Stimulated activated CD8-positive, alpha-beta memory T cell treated with anti-CD3 and anti-CD28 coated beads, Interleukin-12 subunit alpha, Interleukin-12 subunit beta, amount 100 ng/mL, for 1 hour (primary cell): ENCODE data around the gene MGMT.
"Not testable (repeated sequence)": the region's sequence is repeated elsewhere in the genome, so short reads cannot be mapped to it uniquely, and the experiment has no call there.

ENCODE experiments used
- DNase-seq: peaks from one replicate; pipeline ENCODE4 v3.0.0-alpha.2; 2020; ENCODE audit warnings: low read depth

The MGMT gene

DNA sequence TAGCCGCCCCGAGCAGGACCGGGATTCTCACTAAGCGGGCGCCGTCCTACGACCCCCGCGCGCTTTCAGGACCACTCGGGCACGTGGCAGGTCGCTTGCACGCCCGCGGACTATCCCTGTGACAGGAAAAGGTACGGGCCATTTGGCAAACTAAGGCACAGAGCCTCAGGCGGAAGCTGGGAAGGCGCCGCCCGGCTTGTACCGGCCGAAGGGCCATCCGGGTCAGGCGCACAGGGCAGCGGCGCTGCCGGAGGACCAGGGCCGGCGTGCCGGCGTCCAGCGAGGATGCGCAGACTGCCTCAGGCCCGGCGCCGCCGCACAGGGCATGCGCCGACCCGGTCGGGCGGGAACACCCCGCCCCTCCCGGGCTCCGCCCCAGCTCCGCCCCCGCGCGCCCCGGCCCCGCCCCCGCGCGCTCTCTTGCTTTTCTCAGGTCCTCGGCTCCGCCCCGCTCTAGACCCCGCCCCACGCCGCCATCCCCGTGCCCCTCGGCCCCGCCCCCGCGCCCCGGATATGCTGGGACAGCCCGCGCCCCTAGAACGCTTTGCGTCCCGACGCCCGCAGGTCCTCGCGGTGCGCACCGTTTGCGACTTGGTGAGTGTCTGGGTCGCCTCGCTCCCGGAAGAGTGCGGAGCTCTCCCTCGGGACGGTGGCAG lies at the start of gene MGMT:
Gene MGMT (plus strand): TSS at position 539 of the 656 bp plus-strand sequence.
- DNase-seq = peak; percentile 98

DNA sequence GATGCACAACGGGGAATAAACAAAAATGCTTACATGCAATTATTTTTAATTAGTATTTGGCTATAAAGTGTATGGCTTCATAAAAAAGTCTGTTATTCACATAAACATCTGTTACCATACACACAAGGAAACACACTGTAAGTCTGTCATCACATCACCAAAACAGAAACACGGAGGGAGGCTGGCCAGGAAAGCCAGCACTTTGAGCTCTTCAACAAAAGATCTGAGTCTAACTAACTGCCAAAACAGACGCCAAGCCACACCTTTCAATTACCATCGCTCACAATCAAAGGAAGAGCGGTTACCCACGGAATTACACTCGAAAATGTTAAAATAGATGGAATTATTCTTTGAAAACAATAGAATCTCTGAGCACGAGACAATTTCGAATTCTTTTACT lies 49.2 kb upstream of the MGMT start:
- no peak for DNase-seq

DNA sequence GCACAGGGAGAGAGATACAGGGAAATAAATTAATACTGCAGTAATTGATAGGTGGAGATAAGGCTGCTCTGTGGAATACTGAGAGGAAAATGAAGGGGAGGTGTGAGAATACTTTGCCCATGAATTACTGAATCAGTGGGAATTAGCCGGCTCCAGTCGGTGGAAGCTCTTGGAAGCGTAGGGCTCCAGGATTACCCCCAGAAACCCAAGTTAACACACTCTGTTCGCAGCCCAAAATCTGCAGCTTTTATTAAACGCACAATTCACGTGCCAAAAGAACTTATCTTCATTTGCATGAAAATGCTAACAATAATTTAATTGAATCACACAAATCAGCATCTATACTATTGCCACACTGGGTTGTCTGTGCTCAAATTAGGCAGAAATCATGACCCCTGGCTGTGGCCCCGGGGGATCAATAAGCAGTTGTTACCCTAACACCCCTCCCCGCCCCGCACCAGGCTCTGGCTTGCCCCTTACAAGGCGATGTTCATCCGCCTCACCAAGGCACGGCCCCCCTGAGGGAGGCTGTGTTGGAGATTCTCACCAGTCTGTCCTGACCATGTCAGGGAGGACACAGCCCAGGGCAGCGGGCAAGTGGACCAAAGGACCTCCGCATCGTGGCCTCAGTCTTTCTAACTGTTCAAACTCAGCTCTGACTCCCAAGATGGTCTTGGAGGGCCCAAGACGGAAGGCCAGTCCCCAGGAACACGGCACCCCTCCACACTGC lies 48.4 kb upstream of the MGMT start:
- no peak for DNase-seq

DNA sequence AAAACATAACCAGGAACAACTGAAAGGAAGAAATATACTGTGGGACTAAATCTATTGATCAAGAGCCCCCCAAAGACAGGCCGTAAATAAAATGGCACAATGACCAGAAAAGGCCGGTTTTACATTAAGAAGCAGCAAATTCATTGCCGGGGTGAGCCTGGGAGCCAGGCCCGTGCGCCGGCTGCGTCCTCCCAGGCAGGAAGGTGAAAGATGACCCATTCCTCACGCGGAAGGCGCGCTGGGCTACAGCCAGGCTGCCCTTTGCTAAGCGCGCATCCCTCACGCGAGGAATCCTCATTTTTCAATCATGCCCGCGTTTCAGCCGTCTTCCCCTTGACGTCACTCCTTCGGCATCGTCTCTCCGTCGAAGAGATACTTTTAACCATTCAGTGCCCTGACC lies 47.6 kb upstream of the MGMT start:
- DNase-seq = no peak

DNA sequence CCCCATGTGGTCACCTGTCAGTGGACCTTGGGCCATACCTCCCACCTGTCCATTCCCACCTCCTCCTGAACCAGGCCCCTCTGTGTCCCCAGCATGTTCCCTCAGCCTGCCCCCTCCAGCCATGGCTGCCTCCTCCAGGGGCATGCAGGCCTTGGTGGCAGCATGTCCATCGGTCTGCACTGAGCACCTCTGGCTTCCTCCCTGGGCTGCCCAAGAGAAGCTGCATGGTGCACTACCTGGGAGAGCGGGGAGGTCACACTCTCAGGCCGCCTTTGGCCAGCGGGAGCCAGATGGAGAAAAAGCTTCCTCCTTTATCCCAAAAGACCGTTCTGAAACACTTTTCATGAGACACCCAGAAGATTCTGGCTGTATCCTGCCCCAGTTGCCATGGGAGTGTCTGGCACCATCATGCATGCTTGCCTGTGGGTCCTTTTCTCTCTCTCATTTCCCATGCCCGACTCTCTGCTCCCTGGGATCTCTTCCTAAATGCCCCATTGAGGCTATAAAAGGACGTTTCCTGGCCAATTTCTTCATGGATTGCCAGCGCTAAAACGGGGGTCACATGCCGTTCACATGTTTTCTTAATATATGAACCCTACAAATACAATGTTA lies 45.5 kb upstream of the MGMT start:
- no peak for DNase-seq

DNA sequence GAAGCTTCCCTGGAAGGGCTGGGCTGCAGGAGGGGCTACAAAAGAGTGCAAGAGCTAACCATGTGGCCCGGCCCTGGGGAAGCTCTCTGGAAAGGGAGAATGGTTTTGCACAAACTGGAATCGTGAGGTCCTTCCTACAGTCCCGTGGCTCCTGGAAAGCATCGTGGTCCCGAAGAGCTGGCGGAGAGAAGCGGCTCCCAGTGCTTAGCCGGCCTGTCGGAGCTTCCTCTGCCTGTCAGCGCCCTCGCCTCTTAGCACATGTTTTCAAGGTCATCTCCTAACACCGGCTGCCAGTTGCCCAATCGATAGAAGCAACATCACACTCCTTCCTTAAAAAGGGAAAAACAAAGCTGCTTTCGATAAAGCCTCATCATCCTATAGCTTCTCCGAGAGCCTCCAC lies 42.1 kb upstream of the MGMT start:
- DNase-seq = no peak

DNA sequence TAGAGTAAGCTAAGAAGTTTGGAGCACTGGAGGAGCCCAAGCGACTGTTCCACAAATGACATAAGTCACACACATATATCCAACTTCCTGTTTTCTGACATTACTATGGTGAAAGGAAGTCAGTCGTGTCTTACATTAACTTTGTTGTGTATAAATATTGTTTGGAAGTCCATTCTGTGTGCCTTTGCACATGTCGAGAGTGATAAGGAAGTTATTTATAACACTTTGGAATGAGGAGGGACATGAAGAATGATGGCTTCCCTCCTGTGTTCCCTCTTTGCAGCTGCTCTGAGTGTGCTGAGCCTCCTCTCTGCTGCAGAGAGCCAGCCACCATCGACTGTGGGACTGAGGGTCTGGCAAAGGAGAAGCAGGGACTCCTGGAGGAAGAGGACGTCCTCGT lies 40.4 kb upstream of the MGMT start:
- DNase-seq = no peak

DNA sequence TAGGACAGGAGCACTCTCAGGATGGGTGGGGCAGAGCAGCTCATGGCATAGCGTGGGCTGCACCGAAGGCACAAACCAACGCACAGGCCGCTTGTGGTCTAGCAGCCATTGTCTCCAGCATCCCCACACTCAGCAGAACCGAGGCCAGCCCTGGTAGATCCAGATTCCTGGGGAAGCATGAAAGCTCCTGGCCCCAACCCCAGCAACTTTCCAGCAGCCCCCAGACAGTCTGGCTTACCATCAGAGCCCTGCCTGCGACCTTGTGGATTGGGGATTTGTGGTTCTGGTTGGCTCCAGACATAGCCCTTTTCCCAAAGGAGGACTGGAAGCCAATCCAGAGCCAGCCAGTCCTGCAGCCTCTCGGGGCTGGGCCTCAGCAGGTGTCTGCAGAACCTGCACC lies 33.8 kb upstream of the MGMT start:
- no peak for DNase-seq

DNA sequence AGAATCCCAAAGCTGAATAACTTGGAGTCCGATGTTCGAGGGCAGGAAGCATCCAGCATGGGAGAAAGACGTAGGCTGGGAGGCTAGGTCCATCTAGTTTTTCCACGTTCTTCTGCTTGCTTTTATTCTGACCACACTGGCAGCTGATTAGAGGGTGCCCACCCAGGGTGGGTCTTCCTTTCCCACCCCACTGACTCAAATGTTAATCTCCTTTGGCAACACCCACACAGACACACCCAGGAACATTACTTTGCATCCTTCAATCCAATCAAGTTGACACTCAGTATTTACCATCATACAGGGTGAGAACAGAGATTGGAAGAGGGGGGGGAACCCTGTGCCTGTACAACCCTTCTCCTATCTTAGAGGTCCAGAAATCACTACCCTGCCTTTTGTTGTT lies 31.3 kb upstream of the MGMT start:
- DNase-seq = not testable (repeated sequence)

DNA sequence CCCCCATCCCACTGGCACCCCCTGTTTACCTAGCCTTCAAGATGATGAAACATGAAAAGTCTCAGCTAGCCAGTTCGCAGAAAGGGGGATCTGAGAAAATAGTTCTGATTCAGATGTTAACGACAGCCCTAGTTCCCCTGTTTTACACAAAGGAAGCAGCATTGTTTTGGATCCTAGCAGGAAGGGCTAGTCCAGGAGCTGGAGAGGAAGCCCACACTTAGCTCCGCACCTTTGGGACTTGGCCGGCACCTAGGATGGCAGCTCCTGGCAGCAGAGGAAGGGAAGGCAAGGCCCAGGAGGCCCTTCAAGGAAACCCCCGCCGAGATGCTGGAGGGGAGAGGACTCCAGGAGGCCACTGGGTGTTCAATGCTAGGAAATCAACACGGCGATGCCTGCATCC lies 29.0 kb upstream of the MGMT start:
- DNase-seq = no peak

DNA sequence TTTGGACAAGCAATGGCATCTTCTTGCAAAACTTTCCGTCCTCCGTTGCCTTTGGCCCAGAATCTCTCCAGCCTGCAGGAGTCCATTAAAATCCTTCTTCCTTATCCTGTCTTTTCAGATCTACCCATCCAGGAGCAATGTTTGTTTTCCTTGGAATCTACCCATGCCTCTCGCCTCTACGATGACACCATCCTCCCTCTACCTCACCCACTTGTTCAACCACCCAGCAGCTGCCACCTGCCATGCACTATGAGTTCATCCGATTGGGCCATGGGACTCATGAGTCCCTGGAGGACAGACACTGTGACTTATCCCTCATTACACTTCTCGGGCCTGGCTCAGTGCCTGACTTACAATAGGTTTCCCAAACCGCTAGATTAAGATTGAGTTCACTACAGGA lies 26.8 kb upstream of the MGMT start:
- DNase-seq = no peak

DNA sequence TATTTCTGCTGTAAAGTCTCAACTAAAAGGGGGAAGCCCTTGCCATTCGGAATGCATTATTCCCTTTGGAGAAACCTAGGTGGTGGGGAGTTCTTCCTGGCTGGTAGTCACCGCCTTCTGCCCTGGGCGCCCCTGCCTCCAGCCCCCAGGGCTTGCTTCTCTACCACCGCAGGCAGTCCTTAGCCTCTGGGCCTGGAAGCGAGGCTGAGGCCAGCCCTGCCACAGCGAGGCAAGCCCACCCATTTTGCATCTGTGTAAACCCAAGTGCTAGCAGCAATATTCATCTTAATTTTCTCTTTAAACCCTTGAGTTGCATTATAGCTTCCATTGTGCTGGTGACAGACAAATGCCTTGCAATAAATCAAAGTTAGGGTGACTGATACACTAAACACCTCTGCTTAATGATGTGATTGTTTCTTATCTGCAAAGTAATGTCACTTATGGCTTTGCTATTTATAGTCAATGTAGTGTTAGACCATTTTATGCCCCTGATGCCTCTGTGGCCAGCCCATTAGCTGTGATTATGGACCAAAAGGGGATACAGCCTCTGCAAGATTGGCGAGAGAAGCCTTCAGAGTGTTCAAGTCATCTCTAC lies 26.2 kb upstream of the MGMT start:
- no peak for DNase-seq

DNA sequence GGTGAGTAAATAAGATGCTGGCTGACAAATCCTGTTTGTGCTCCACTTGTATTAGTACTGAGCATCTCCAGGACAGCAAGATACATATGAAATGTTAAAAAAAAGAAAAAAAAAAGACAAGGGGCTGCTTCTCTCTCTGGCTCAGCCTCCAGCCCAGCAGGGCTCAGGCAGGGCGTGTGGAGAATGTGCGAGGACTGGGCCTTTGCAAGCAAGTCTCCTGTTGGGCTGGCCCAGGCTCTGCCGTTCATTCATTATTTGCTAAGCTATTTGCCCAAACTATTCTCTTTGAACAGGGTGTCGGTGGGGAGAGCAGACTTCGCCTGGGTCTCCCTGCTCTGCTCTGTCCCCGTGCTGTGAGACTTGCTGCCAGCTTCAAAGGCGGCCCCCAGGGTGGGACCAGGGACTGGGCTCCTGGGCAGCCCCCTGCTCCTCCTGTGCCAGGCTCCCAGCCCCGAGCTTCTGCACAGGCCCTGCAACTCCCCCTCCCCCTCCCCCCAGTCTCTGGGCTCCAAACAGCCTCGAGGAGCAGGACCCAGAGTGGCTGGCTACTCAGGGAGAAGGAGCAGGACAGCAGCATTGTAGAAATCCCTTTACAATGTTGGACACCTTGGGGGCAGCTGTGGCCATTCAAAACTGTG lies 25.6 kb upstream of the MGMT start:
- DNase-seq = no peak

DNA sequence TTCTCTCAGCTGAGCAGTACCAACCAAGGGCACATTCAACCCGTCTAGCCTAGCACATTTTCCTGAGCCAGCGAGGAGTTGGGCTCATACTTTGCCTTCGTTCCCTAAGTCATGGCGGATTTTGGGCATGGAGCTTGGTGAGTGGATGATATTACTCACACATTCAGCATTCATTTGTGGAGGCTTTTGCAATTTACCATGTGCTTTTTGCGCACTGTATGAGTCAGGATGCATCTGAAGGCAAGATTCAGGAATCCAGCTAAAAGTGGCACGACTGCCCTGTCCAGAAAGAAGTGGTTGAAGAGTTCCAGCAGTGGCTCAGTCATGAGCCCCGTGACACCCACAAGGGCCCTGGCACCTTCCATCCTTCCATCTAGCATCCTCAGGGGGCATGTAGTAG lies 24.2 kb upstream of the MGMT start:
- DNase-seq = no peak

DNA sequence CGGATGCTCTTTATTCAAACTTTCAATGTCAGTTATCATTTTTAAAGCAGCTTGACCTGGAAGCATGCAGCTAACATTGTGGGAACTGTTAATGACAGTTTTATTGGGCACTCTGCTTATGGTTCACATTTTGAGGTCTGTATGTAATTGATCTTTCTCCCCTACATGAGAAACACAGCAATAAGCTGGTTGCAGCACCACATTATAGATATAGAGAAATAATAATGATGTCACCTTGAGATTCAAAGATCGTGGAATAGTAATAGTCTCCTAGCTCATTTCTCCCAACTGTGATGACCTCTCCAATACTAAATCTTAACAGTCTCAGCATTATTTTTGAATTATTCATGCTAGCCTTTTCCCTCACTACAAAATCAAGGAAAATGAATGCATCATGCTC lies 22.7 kb upstream of the MGMT start:
- DNase-seq = no peak

DNA sequence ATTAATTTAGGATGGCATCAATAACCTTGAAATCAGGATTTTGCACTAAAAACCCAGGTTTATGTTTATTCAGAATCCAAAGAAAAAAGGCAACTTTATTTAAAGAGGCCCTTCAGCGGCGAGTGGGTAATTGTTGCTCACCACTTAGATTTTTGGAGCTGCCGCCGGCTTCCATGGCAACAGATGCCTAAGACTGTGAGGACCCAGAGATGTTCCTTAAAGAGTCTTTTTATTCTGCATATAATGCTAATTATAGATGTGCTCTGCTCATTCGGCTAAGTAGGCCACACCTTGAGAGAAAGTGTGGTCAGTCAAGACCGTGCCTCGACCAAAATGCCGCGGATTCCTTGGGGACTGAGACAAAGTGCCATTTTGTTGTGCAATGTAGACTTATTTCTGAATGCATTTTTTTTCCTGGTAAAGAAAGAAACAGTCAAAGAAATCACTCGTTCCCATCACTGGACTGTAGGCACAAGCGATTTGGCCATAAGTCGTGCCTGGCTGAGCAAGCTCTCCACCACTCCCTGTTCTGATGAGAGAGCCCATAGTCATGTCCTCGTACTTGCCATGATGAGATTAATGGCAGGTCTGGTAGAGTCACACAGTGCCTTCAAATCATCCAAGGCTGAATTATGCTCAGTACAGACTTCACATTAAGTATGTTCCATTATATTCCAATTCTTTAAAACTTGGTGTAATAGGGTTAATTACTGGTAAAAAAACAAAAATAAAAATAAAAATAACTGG lies 21.4 kb upstream of the MGMT start:
- DNase-seq = no peak

DNA sequence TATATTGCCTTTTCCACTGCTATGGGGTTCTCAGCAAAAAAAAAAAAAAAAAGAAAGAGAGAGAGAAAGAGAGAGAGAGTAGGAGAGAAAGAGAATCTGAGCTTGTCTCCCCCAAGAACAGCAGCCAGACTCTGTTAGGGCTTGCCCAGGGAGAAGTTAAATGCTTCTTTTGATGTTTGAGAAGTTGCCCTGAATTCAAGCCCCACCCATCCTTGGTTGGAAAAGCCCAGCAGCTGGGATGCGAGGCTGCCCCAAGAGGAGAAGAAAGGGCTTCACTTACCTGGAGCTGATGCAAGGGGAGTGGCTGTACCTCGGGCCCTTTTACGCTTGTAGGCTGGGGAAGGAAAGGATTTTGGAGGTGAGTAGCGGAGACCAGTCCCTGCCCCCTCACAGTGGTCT lies 20.9 kb upstream of the MGMT start:
- DNase-seq = no peak

DNA sequence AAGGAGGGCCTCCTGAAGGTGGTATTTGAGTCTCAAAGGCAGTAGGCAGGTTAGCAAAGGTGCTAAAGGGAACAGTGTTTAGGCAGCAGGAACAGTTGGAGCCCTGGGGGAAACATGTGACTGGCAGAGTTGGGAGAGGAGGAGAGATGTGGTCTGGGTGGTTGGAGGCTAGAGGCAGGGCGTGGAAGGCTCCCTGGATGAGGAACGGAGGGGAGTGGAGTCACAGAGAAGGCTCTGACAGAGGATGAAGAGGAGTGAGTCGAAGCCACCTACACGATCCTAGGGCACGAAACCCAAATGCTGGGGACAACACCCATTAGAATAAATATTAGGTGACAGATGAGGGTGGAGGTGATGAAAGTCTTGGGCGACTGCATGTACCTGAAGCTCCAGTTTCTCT lies 19.6 kb upstream of the MGMT start:
- DNase-seq = no peak

DNA sequence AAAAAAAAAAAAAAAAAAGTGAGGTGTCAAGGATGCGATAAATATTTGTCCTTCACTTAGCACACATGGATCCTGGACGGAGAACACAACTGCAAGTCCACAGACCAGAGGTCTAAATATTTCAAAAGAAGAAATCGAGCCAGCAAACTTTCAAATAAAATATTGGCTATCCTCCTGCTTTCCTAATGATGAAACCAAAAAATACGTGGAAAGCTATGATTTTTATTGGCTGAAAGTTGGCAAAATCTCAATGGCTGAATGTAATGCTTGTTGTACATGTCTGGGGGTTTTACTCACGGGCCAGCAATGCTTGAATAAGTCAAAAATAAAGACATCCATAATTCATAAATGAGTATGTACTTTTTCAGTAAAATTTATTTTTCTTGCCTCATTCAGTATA lies 19.0 kb upstream of the MGMT start:
- no peak for DNase-seq

DNA sequence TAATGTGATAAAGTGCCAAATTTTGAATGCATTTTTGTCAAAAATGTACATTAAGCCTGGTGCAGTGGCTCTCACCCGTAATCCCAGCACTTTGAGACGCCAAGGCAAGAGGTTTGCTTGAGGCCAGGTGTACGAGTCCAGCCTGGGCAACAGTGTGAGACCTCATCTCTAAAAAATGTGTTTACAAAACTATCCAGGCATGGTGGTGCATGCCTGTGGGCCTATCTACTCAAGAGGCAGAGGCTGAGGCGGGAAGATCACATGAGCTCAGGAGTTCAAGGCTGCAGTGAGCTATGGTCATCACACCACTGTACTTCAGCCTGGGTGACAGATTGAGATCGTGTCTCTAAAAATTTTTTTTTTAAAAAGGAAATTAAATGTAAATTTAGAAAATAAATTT lies 18.5 kb upstream of the MGMT start:
- DNase-seq = no peak

DNA sequence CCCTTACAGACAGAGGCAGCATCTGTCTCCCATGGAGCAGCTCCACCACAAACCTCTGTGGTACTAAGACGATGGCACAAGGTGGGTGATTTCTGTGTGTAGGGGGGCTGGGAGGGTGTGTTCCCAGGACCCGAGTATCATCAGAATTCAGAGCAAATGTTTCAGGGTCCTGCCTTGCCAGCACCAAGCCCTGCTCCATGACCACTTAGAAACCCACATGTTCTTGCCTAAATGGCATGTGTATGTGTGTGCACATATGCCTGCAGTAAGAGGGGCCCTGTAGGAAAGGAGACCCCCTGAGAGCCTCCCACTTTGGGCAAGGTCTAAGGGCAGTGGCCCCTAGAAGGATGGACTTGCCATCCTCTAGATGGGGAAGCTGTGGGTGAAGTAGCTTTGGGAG lies 17.1 kb upstream of the MGMT start:
- no peak for DNase-seq

DNA sequence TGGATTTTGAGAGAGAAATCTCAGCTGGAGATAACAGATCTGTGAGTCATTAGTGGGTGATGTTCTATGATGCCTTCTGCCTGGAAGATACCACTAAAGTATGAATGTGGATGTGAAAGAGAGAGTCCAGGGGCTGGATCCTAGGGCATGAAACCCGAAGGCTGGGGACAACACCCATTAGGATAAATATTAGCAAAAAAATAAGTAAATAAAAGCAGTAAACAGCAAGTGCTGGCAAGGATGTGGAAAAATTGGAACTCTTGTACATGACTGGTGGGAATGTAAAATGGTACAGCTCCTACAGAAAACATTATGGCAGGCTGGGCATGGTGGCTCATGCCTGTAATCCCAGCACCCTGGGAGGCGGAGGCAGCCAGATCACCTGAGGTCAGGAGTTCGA lies 16.6 kb upstream of the MGMT start:
- DNase-seq = no peak
